ENCODE results near the gene XCL2.

DNA sequence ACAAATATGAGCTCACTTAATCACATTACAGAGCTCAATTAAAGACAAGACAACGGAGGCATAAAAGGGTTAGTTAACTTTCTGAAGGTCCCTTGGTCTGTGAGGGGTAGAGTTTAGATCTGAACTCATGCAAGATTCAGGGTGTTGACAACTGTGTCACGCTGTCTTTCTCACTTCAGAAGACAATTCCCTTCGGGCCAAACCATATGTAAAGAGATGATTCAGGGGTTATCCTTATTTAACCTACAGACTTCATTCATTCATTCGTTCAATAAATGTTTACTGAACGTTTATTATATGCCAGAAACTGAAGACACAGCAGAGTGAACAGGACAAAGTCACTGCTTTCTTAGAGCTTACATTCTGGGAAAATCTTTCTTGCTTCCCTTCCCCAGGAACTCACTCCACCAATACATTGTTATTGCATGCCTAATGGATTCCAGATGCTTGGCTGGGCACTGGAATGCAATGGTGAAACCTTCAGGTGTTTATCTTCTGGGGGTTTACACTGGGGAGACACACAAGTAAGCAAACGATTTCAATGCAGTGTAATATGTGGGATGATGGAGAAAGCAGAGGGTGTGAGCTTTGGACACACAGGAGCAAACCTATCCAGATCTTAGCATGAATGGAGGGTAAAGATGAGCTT lies 39.0 kb upstream of the XCL2 start:
- TF ChIP-seq, protein P1, sequence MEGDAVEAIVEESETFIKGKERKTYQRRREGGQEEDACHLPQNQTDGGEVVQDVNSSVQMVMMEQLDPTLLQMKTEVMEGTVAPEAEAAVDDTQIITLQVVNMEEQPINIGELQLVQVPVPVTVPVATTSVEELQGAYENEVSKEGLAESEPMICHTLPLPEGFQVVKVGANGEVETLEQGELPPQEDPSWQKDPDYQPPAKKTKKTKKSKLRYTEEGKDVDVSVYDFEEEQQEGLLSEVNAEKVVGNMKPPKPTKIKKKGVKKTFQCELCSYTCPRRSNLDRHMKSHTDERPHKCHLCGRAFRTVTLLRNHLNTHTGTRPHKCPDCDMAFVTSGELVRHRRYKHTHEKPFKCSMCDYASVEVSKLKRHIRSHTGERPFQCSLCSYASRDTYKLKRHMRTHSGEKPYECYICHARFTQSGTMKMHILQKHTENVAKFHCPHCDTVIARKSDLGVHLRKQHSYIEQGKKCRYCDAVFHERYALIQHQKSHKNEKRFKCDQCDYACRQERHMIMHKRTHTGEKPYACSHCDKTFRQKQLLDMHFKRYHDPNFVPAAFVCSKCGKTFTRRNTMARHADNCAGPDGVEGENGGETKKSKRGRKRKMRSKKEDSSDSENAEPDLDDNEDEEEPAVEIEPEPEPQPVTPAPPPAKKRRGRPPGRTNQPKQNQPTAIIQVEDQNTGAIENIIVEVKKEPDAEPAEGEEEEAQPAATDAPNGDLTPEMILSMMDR (IDR thresholded peaks at IDR 0.05 in 2 of 3, conservative IDR thresholded peaks at IDR 0.05 in 1 of 3; ENCODE audit: control insufficient read depth in 2 of 3, extremely low read depth in 1 of 3, insufficient read depth in 1 of 3, low read depth in 3 of 3, low read length in 3 of 3), result no peak
- TF ChIP-seq CHD2 (IDR thresholded peaks at IDR 0.05; ENCODE audit: borderline replicate concordance, low read depth, low read length), result no peak
- TF ChIP-seq, protein P2, sequence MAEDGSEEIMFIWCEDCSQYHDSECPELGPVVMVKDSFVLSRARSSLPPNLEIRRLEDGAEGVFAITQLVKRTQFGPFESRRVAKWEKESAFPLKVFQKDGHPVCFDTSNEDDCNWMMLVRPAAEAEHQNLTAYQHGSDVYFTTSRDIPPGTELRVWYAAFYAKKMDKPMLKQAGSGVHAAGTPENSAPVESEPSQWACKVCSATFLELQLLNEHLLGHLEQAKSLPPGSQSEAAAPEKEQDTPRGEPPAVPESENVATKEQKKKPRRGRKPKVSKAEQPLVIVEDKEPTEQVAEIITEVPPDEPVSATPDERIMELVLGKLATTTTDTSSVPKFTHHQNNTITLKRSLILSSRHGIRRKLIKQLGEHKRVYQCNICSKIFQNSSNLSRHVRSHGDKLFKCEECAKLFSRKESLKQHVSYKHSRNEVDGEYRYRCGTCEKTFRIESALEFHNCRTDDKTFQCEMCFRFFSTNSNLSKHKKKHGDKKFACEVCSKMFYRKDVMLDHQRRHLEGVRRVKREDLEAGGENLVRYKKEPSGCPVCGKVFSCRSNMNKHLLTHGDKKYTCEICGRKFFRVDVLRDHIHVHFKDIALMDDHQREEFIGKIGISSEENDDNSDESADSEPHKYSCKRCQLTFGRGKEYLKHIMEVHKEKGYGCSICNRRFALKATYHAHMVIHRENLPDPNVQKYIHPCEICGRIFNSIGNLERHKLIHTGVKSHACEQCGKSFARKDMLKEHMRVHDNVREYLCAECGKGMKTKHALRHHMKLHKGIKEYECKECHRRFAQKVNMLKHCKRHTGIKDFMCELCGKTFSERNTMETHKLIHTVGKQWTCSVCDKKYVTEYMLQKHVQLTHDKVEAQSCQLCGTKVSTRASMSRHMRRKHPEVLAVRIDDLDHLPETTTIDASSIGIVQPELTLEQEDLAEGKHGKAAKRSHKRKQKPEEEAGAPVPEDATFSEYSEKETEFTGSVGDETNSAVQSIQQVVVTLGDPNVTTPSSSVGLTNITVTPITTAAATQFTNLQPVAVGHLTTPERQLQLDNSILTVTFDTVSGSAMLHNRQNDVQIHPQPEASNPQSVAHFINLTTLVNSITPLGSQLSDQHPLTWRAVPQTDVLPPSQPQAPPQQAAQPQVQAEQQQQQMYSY (CRISPR knock-in tag; IDR thresholded peaks at IDR 0.05), result no peak
- no peak for TF ChIP-seq YY1 (IDR thresholded peaks at IDR 0.05; ENCODE audit: low read depth, low read length)
- no peak for TF ChIP-seq NR2F1 (conservative IDR thresholded peaks at IDR 0.05)
- TF ChIP-seq POLR2AphosphoS2 (IDR thresholded peaks at IDR 0.05; ENCODE audit: low read depth, low read length), result no peak
- no peak for TF ChIP-seq FOS (IDR thresholded peaks at IDR 0.05; ENCODE audit: borderline replicate concordance, extremely low read depth, insufficient read length)
- TF ChIP-seq, protein P3, sequence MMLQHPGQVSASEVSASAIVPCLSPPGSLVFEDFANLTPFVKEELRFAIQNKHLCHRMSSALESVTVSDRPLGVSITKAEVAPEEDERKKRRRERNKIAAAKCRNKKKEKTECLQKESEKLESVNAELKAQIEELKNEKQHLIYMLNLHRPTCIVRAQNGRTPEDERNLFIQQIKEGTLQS (IDR thresholded peaks at IDR 0.05; ENCODE audit: borderline replicate concordance, extremely low read depth, low read depth, low read length), result no peak
- TF ChIP-seq POLR2AphosphoS5 (IDR thresholded peaks at IDR 0.05; ENCODE audit: low read length), result no peak
